Neural cell (in vitro differentiated cells): Measurements from ENCODE around the gene NR4A2.

Experiments used
- EZH2 ChIP-seq: fragments of 200-600, 300-800 bp; shearing (Covaris generic), sonication (generic); IDR thresholded peaks from 2 replicates; pipeline ENCODE4 v1.6.1; 2014; ENCODE audit warnings: antibody characterized with exemption, low read length, borderline replicate concordance, mild to moderate bottlenecking; ENCODE audit not compliant: insufficient read depth, poor library complexity, severe bottlenecking
- POLR2AphosphoS5 ChIP-seq: IDR thresholded peaks from 2 replicates; pipeline ENCODE4 v1.6.1; 2012
- REST ChIP-seq: IDR thresholded peaks from 2 replicates; pipeline ENCODE4 v1.6.1; 2012; ENCODE audit warnings: borderline replicate concordance
- TF ChIP-seq, protein P1 (sequence below): fragments of 450-650 bp; IDR thresholded peaks from 2 replicates; pipeline ENCODE4 v1.5.1; 2014; ENCODE audit warnings: antibody characterized with exemption, mild to moderate bottlenecking, moderate library complexity; ENCODE audit not compliant: poor library complexity, severe bottlenecking

- TF ChIP-seq POLR2AphosphoS5 (no peak), EZH2 (no peak), REST (no peak)
- TF ChIP-seq, protein P1, sequence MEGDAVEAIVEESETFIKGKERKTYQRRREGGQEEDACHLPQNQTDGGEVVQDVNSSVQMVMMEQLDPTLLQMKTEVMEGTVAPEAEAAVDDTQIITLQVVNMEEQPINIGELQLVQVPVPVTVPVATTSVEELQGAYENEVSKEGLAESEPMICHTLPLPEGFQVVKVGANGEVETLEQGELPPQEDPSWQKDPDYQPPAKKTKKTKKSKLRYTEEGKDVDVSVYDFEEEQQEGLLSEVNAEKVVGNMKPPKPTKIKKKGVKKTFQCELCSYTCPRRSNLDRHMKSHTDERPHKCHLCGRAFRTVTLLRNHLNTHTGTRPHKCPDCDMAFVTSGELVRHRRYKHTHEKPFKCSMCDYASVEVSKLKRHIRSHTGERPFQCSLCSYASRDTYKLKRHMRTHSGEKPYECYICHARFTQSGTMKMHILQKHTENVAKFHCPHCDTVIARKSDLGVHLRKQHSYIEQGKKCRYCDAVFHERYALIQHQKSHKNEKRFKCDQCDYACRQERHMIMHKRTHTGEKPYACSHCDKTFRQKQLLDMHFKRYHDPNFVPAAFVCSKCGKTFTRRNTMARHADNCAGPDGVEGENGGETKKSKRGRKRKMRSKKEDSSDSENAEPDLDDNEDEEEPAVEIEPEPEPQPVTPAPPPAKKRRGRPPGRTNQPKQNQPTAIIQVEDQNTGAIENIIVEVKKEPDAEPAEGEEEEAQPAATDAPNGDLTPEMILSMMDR: no peak
These were observed 25.7 kb downstream of the NR4A2 start for GRCh38 chr2:156306821-156307220.
